Activated CD8-positive, alpha-beta T cell treated with anti-CD3 and anti-CD28 coated beads for 36 hours (primary cell): ENCODE results near the gene SDHAF1. TPM values are rescaled to one million over a fixed set of nuclear protein-coding genes. Genes with fewer than 3 reads are reported as not detected.
"Not testable (repeated sequence)": the region's sequence is repeated elsewhere in the genome, so short reads cannot be mapped to it uniquely, and the experiment has no call there.

ENCODE experiments used
- ATAC-seq: fragments of 200-7000 bp; cut with Tn5 transposase; one replicate; pipeline ENCODE4 v1.10.0; 2021; ENCODE audit warnings: mild to moderate bottlenecking, moderate library complexity
- CTCF ChIA-PET: fragments of 350-600 bp; sonication (Branson Sonifier 250); formaldehyde crosslinking; loops from one replicate; lab custom pipeline; 2021; ENCODE audit warnings: antibody characterized with exemption; lab: Charles Lee
- POLR2A ChIA-PET: fragments of 350-600 bp; sonication (Branson Sonifier 250); formaldehyde crosslinking; loops from one replicate; lab custom pipeline; 2021; ENCODE audit warnings: antibody characterized with exemption; lab: Charles Lee
- DNase-seq: peaks from one replicate; pipeline ENCODE4 v3.0.0-alpha.2; 2020
- H3K27ac Mint-ChIP-seq: one replicate; pipeline ENCODE4 v1.8.0; 2021; ENCODE audit warnings: mild to moderate bottlenecking, mixed read lengths
- H3K27me3 Mint-ChIP-seq: one replicate; pipeline ENCODE4 v1.8.0; 2021; ENCODE audit warnings: mixed read lengths
- H3K36me3 Mint-ChIP-seq: one replicate; pipeline ENCODE4 v1.8.0; 2021; ENCODE audit warnings: low read depth, mixed read lengths
- H3K4me1 Mint-ChIP-seq: one replicate; pipeline ENCODE4 v1.8.0; 2021; ENCODE audit warnings: low read depth, mixed read lengths
- H3K4me3 Mint-ChIP-seq: one replicate; pipeline ENCODE4 v1.8.0; 2021; ENCODE audit warnings: mild to moderate bottlenecking, moderate library complexity, mixed read lengths
- H3K9me3 Mint-ChIP-seq: one replicate; pipeline ENCODE4 v1.8.0; 2021; ENCODE audit warnings: mixed read lengths
- intact Hi-C: fragments of 100-400 bp; cut with micrococcal nuclease; formaldehyde crosslinking; loops from one replicate; pipeline ENCODE4 v1.10.0; 2022
- total RNA-seq, 2 experiments: library from RNA; stranded (reverse); gene quantifications; one replicate each; pipeline ENCODE4 v1.2.3, GENCODE V29; 2021
- TF ChIP-seq, protein P1 (sequence below): fragments of 200-600 bp; IDR thresholded peaks from one replicate; pipeline ENCODE4 v1.8.0; 2022; ENCODE audit warnings: antibody characterized with exemption, mild to moderate bottlenecking

The SDHAF1 gene, protein sequence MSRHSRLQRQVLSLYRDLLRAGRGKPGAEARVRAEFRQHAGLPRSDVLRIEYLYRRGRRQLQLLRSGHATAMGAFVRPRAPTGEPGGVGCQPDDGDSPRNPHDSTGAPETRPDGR
- total RNA-seq, result 10 to 100 TPM; 22.8 to 24.7 TPM

DNA sequence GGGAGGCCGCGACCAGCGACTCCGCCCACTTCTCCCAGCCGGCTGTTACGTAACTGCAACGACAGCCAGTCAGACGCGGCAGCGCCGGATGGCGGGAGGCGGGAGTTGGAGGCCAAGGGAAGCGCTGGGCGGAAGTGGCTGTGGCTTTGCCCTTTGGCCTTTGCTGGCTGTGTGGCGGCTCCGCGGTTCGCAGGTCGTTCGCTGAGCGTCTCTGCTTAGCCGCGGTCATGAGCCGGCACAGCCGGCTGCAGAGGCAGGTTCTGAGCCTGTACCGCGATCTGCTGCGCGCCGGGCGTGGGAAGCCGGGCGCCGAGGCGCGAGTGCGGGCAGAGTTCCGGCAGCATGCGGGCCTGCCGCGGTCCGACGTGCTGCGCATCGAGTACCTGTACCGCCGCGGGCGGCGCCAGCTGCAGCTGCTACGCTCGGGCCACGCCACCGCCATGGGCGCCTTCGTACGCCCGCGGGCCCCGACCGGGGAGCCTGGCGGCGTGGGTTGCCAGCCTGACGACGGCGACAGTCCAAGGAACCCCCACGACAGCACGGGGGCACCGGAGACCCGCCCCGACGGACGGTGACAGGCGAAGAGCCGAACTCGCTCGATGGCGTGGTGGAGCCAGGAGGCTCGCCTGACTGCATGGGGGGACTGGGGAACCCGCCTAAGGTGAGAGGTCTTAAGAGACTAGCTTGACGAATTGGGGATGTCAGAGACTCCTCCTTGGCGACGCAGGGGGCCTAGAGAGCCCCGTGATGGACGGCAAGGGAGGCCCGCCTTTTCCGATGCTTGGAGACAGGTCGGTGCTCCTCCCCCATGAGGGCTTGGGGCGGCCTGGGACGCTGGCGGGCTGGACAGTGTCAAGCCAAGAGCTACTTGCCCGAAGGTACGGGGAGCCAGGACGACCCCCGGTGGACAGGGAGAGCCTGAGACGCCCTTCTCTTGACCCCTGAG lies at the start of gene SDHAF1:
Gene SDHAF1 (plus strand): TSS at position 141 of the 946 bp plus-strand sequence. CDS start 87 bp downstream, at position 228.
- H3K27ac Mint-ChIP-seq, result peak within 1 kb of the TSS; percentile 95
- peaks cover 35% of the 10 kb centered on the region for H3K4me1 Mint-ChIP-seq
- ChIA-PET POLR2A (interaction anchor here (0.5 to 1.8 kb wide), 7 partner anchors 12 to 180 kb away, joined by 3 to 6 read pairs (median 4); partner anchors contain the start of gene ALKBH6), CTCF (interaction anchor here (1.0 to 2.0 kb wide), 2 partner anchors 19 to 37 kb away, joined by 4 to 6 read pairs; partner anchors contain the start of gene ALKBH6)
- H3K9me3 Mint-ChIP-seq, result no peaks in the 10 kb centered on the region
- intact Hi-C loops, result no loop called here
- ATAC-seq (peak; percentile 86), DNase-seq (peak; percentile 98)
- no peaks in the 10 kb centered on the region for H3K27me3 Mint-ChIP-seq
- TF ChIP-seq, protein P1, sequence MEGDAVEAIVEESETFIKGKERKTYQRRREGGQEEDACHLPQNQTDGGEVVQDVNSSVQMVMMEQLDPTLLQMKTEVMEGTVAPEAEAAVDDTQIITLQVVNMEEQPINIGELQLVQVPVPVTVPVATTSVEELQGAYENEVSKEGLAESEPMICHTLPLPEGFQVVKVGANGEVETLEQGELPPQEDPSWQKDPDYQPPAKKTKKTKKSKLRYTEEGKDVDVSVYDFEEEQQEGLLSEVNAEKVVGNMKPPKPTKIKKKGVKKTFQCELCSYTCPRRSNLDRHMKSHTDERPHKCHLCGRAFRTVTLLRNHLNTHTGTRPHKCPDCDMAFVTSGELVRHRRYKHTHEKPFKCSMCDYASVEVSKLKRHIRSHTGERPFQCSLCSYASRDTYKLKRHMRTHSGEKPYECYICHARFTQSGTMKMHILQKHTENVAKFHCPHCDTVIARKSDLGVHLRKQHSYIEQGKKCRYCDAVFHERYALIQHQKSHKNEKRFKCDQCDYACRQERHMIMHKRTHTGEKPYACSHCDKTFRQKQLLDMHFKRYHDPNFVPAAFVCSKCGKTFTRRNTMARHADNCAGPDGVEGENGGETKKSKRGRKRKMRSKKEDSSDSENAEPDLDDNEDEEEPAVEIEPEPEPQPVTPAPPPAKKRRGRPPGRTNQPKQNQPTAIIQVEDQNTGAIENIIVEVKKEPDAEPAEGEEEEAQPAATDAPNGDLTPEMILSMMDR, result no peak
- H3K36me3 Mint-ChIP-seq, result peaks cover 20% of the 10 kb centered on the region
- peak within 1 kb of the TSS; percentile 96 for H3K4me3 Mint-ChIP-seq

DNA sequence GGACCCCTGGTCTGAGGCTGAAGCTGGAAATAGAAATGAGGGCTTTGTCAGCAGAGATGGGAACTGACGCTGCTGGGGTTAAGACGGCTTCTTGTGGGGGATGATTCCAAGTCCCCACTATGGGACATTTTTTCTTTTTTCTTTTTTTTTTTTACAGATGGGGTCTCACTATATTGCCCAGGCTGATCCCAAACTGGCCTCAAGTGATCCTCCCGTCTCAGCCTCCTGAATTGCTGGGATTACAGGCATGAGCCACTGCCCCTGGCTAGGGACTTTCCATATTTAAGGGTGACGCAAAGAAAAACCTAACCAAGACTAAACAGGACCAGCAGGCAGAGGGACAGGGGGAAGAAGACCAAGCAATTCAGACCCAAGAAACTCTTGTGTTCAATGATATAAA lies 48.8 kb upstream of the SDHAF1 start:
- Mint-ChIP-seq H3K27ac (no peak overlapping the region), H3K27me3 (no peaks in the 10 kb centered on the region), H3K9me3 (no peaks in the 10 kb centered on the region), H3K4me1 (peaks cover 5% of the 10 kb centered on the region), H3K4me3 (no peak overlapping the region), H3K36me3 (peaks cover 1% of the 10 kb centered on the region)
- intact Hi-C loops, result no loop called here
- ATAC-seq (no peak), DNase-seq (no peak)
- CTCF ChIA-PET, result interaction anchor here (0.8 to 1.5 kb wide), 4 partner anchors 15 to 223 kb away, joined by 3 to 4 read pairs (median 4); no protein-coding TSS in a partner anchor
- TF ChIP-seq, protein P1, result no peak
- POLR2A ChIA-PET, result no interaction called here

DNA sequence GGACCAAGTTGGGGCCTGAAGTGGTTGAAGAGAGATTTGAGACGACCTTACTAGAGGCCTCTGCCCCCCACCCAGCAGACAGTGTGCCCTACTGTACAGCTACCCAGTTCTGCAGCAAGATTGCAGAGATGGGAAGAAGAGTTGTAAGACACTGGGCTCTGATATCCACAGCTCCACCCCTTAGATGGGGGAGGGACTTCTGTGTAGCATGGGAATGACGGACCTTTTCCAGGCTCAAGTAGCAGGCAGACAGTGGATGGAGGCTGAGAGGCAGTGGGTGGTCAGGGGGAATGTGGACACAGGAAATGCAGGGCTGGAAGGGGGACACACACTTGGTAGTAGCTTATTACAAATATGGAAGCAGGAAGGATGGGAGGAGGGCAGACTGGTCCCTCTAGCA lies 45.9 kb upstream of the SDHAF1 start:
- intact Hi-C loops, result no loop called here
- Mint-ChIP-seq H3K9me3 (no peaks in the 10 kb centered on the region), H3K4me3 (no peak overlapping the region)

DNA sequence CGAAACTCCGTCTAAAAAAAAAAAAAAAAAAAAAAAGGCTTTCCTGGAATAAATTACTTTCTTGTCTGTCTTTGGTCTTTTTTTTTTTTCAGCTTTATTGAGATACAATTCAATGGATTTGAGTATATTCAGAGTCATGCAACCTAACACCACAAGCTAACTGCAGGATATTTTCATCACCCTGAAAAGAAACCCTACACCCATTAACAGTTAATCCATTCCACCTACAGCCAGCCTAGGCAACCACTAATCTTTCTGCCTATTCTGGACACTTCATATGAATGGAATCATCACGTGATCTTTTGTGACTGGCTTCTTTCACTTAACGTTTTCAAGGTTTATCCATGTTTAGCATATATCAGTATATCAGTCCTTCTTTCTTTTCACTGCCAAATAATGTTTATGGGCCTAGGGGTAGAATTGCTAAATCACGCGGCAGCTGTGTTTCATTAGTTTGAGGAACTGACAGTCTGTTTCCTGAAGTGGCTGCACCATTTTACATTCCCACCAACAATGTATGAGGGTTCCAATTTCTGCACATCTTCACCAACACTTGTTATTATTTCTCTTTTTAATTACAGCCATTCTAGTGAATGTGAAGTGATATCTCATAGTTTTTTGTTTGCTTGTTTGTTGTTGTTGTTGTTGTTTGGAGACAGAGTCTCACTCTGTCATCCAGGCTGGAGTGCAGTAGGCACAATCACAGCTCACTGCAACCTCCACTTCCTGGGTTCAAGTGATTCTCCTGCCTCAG lies 38.9 kb upstream of the SDHAF1 start:
- no peak overlapping the region for H3K27ac Mint-ChIP-seq
- POLR2A ChIA-PET, result interaction anchor here (0.7 kb wide), 2 partner anchors 9 to 19 kb away, joined by 3 to 5 read pairs; no protein-coding TSS in a partner anchor
- DNase-seq, result no peak

More for the DNA sequence above, 45.9 kb upstream of the SDHAF1 start:
- H3K27me3 Mint-ChIP-seq, result no peaks in the 10 kb centered on the region
- CTCF ChIA-PET, result interaction anchor here (0.6 to 2.1 kb wide), 6 partner anchors 15 to 105 kb away, joined by 3 to 6 read pairs (median 4); partner anchors contain the start of gene THAP8
- ATAC-seq, result no peak
- H3K36me3 Mint-ChIP-seq, result peaks cover under 1% of the 10 kb centered on the region
- POLR2A ChIA-PET, result interaction anchor here (1.4 kb wide), 1 partner anchor 10 kb away, joined by 3 read pairs; no protein-coding TSS in a partner anchor
- H3K27ac Mint-ChIP-seq, result peak overlapping the region; percentile 52
- no peak for DNase-seq
- H3K4me1 Mint-ChIP-seq, result peaks cover 27% of the 10 kb centered on the region
- TF ChIP-seq, protein P1, result no peak

DNA sequence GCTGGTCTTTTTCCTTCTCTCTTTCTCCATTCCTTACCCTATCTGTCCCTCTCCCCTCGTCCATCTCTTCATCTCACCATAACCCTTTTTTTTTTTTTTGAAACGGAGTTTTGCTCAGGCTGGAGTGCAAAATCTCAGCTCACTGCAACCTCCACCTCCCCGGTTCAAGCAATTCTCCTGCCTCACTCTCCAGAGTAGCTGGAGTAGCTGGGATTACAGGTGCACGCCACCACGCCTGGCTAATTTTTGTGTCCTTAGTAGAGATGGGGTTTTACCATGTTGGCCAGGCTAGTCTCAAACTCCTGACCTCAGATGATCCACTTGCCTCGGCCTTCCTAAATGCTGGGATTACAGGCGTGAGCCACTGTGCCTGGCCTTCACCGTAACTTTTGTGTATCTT lies 37.6 kb upstream of the SDHAF1 start:
- H3K27ac Mint-ChIP-seq, H3K36me3 Mint-ChIP-seq, H3K9me3 Mint-ChIP-seq, ATAC-seq, DNase-seq, H3K4me3 Mint-ChIP-seq, POLR2A ChIA-PET, H3K27me3 Mint-ChIP-seq: not testable (repeated sequence)
- intact Hi-C loops, result loop anchor here (5.0 kb wide), 1 partner anchor 35 kb away; no protein-coding TSS in a partner anchor
- CTCF ChIA-PET, result interaction anchor here (2.0 kb wide), 1 partner anchor 26 kb away, joined by 5 read pairs; no protein-coding TSS in a partner anchor
- H3K4me1 Mint-ChIP-seq, result peaks cover 46% of the 10 kb centered on the region

More for the DNA sequence above, 38.9 kb upstream of the SDHAF1 start:
- TF ChIP-seq, protein P1, result no peak
- CTCF ChIA-PET, result interaction anchor here (0.8 to 1.5 kb wide), 2 partner anchors 10 to 25 kb away, joined by 3 read pairs; no protein-coding TSS in a partner anchor
- no peak for ATAC-seq
- Mint-ChIP-seq H3K27me3 (peaks cover 4% of the 10 kb centered on the region), H3K36me3 (no peaks in the 10 kb centered on the region), H3K9me3 (peaks cover 3% of the 10 kb centered on the region), H3K4me1 (peaks cover 52% of the 10 kb centered on the region), H3K4me3 (no peak overlapping the region)
- intact Hi-C loops, result loop anchor here (5.0 kb wide), 1 partner anchor 36 kb away; no protein-coding TSS in a partner anchor
